KBM-7 (cell line): ENCODE measurements around the gene MTHFSD.

Experiments used
- DNase-seq: peaks from one replicate; pipeline ENCODE4 v3.0.0-alpha.2; 2015
- in situ Hi-C: fragments of 300-500 bp; cut with MboI; formaldehyde crosslinking; loops from 2 replicates; pipeline ENCODE4 v1.14.3; 2020; ENCODE audit warnings: low sequenced_read_pairs, low pct_unique_long_range_greater_than_20kb, mixed read lengths

The MTHFSD gene

DNA sequence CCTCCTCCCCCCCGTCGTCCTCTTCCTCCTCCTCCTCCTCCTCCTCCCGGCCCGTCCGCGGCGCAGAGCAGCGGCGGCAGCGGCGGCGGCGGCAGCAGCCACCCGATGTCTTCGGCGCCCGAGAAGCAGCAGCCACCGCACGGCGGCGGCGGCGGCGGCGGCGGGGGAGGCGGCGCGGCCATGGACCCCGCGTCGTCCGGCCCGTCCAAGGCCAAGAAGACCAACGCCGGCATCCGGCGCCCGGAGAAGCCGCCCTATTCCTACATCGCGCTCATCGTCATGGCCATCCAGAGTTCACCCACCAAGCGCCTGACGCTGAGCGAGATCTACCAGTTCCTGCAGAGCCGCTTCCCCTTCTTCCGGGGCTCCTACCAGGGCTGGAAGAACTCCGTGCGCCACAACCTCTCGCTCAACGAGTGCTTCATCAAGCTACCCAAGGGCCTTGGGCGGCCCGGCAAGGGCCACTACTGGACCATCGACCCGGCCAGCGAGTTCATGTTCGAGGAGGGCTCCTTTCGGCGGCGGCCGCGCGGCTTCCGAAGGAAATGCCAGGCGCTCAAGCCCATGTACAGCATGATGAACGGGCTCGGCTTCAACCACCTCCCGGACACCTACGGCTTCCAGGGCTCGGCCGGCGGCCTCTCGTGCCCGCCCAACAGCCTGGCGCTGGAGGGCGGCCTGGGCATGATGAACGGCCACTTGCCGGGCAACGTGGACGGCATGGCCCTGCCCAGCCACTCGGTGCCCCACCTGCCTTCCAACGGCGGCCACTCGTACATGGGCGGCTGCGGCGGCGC lies 44.4 kb downstream of the MTHFSD start, which contains the start of gene FOXF1:
Gene FOXF1 (plus strand): TSS at position 63 of the 797 bp plus-strand sequence. CDS start 43 bp downstream, at position 106.
- in situ Hi-C loops = loop anchor here (10.0 to 25.0 kb wide), 2 partner anchors 436 to 698 kb away; no protein-coding TSS in a partner anchor
- DNase-seq = no peak

DNA sequence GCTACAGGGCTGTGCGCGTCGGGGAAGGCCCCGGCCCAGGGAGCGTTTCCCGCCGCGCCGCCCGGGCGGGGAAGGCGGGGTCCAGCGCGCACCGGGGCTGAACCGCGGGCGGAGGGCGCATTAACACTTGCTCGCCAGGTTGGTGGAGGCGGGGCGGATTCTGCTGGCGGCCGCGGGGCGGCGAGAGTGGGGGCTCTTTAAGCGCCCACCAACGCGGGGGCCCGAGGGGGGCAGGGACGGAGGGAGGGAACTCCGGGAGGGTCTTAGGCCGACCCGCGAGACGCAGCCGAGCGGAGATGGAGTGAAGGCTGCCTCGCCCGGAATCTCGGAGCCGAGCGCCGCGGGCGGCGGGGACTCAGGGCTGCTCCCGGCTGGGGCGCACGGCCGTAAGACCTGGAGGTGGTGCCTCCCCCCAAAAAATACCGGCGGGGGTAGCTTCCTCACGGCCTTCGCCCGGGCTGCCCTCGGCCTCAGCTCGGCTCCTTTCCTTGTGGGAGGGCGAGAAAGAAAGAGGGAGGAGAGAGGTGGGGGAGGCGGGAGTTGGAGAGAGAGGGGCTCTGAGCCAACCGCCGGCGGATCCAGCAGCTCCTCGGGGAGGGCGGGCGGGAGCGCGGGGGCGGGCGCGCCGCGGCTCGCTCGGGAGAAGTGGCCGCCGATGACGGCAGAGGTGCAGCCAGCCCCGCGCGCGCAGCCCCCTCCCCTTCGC lies 45.1 kb downstream of the MTHFSD start:
- in situ Hi-C loops = loop anchor here (10.0 to 25.0 kb wide), 2 partner anchors 435 to 698 kb away; no protein-coding TSS in a partner anchor
- DNase-seq = no peak

DNA sequence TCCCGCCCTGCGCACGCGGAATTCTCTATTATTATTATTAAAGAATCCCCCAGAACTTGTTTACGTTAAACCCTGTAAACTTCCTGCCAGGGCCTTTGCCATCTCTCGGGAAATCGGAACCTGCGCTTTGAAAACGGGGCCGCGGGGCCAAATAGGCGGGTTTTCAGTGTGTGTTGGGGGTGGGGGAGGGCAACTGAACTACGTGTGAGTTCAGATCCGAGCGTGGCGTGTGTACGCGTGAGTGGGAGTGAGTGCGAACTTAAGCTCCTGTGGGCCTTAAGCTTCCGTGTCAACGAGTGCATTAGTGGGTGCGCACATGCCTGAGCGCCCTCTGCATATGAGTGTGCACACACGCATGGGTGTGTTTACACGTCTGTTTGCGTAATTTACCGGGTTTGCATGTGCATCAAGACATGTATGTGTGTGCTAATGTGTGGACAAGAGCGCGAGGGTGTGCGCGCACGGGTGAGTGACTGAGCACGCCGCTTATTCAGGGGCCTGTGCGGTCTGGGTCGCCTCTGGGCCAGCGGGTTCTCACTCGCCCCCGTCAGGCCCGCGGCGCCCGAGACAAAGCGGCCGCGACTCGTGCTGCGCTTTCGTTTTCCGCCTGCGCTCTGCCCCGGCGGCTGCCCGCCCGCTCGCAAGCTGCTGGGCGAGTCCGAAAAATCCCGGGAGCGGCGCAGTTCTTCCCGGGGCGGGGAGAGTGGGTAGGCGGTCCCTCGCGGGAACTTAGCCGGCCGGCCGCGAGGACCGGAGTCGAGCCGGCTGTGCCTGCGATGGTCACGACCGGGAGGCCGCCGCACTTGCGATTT lies 45.9 kb downstream of the MTHFSD start:
- DNase-seq = no peak
- in situ Hi-C loops = loop anchor here (25.0 kb wide), 1 partner anchor 697 kb away; no protein-coding TSS in a partner anchor

DNA sequence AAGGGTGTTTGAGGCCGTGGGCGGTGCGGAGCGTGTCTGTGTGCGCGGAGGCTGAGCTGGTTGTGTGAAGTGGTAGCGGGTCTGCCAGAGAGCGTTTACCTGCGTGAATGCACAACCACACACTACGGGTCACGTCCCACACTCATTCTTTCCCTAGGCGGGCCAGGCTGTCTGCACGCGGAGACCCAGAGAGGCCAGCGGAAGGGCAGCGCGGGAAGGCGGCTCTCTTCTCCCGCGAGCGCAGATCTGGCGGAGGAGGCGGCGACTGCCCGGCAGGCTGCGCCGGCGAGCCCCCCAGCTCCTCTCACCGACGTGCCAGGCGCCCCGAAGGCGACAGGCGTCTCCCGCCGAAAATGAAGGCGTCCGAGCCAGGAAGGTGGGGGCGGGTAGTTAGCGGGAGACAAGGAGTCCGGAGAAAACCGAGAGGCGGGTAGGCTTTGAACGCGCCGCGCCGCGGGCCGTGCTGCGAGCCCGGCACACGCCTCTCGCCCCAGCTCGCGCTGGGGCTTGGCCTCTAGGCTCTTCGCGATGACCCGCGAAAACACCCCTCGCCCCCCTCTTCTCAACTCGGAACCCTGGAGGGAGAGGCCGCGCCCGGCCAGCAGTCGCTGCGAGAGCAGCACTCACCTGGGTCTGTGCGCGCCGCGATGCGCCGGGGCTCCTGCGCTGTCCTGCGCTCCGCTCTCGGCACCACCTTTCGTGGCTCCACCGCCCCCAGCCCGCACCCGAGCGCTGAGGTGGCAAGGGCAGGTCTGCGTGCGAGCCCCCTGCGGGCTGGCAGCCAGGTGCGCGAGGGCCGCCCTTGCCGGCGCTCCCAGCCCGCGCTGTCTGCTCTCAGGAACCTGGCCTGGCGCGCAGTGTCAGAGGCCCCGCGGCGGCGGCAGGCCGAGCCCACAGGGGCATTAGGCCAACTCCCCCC lies 46.7 kb downstream of the MTHFSD start:
- in situ Hi-C loops = loop anchor here (25.0 kb wide), 1 partner anchor 696 kb away; no protein-coding TSS in a partner anchor
- no peak for DNase-seq

DNA sequence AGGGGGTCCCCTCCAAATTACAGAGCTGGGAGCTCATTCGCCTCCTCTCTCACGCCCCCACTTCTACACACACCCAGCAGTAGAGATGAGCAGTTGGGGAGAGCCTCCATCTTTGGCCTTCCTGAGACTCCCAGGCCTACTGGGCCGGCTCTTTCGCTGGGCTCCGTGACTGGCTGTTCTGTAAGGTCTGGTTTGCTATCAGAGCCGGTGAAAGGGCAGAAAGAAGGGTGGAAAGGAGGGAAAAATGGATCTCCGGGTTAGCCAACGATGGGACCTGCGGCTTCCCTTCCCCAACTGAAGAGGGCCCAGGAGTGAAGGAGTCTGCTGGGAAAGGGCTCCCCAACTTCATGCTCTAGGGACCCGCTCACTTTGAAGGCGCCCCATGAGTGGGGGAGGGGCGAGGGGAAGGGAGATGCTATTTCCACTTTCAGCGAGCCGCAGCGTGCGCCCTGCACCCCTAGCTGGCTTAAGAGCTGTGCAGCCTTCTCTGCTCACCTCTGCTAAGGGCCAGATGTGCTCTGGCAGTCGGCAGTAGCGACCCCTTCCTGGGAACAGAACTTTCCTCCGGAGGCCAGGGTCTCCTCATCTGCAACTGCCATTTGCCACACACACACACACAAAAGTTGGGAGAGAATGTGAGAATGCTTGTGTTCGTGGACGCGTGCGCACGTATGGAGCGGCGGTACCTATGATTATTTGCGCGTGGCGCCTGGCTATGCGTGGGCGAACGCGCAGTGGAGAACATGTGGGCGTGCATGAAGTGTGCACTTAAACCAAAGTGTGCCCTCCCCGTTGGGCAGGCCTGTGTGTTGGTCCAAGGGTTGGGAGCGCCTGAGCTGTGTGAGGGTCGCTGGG lies 47.6 kb downstream of the MTHFSD start:
- no peak for DNase-seq
- in situ Hi-C loops = loop anchor here (25.0 kb wide), 1 partner anchor 695 kb away; no protein-coding TSS in a partner anchor

DNA sequence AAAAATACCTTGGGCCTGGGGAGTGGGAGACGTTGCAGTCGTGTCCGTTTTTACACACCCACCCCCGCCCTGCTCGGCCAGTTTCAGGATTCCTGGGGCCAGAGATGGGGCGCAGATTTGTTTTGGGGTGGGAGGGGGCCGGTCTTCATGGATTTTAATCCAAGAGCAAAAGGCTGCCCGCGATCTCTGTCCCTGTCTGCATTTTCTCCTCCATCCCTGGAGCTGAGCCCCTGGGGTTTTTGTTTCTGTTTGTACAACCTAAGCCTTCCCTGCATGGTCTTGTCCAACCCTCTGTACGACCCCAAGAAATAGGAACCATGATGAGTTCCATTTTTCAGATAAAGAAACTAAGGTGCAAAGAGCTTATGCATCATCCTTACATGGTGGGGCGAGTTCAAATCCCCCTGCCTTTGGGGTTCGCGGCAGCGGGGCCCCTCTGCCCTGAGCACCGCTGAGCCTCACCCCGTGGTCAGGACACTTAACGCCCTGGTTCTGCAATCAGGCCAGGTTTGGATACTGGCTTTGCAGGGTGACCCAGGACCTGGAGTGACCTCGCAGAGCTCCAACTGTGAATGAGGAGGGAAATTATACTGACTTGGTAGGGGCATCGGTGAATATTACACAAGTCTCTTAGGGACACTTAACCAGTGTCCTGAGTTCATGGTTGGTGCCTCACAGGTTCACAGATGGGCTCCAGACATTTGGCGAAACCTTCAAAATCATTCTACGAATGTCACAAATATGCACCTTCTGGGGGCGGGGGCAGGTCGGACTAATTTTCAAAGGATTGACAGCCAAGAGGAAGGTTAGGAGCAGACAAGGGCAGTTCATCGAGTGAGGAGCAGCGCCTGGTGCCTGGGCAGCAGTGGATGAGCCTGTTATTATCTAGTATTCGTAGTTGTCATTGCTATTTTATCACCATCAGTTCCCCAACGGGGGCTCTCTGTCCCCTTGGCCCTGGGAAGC lies 48.9 kb downstream of the MTHFSD start:
- DNase-seq = no peak
- in situ Hi-C loops = loop anchor here (25.0 kb wide), 1 partner anchor 694 kb away; no protein-coding TSS in a partner anchor

DNA sequence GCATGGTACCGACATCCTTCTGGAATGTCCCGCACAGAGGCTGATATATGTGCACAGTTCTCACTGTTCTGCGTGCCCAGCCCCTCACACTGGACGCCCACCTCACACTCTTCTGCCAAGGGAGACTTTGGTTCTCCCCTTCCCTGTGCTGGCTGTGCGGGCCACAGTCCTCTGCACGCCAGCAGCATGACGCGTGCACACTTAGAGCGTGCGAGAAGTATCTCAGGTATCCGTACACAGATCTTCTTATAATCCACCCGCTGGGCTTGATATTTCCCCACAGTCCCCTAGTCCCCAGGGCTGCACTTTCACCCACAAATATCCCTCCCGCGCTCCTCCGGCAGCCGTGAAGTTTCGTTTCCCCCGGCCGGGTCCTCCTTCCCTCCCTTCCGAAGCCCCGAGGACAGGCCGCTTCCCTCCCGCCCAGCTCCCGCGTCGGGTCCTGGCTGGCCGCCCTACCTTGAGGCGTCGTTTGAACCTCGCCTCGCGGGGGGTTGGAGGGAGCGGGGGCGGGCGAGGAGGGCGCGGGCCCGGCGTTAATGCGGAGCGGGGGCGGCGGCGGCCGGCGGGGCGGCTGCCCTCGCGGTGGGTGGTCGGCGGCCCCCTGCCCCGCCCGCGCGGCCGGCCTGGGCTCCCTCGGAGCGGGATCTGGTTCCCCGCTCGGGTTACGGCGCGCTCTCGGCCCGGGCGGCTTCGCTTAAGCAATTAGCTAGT lies 49.7 kb downstream of the MTHFSD start:
- in situ Hi-C loops = loop anchor here (25.0 kb wide), 1 partner anchor 693 kb away; no protein-coding TSS in a partner anchor
- DNase-seq = no peak

DNA sequence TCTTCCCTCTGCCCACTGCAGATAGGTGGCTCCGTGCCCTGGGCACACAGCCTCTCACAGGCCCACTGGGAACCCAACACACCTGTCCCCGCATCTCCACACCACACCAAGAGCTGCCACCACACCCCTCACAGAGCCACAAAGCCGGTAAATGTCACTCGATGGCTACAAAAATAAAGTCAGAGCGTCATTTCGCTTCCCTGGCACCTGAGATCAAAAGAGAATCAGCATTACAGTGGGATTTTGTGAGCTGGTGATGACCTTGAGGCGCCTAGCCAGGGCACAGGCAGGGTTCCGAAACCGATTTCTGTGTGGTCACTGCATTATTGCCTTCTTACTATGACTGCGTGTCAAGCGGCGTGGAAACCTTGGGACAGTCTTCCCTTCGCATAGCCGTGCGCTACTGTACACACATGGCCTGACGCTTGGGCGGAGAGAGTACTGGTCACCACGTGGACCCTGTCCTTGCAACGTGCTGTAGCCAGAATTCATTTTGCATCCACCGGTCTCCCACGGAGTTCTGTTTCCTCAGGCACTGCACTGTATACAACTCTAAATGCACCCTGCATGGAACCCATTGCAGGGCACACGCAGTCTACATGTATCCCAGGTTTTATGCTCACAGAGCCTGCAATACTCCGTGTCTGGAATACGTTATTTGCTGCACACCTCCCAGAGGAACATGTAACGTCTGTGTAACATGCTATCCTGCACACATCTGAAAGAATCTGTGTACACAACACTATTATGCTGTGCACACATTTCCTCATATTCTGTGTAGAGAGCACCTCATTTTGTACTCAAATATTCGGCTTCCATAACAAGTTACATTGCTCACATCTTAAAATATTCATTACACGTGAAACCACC lies 50.5 kb downstream of the MTHFSD start:
- DNase-seq = no peak
- in situ Hi-C loops = loop anchor here (25.0 kb wide), 1 partner anchor 692 kb away; no protein-coding TSS in a partner anchor

DNA sequence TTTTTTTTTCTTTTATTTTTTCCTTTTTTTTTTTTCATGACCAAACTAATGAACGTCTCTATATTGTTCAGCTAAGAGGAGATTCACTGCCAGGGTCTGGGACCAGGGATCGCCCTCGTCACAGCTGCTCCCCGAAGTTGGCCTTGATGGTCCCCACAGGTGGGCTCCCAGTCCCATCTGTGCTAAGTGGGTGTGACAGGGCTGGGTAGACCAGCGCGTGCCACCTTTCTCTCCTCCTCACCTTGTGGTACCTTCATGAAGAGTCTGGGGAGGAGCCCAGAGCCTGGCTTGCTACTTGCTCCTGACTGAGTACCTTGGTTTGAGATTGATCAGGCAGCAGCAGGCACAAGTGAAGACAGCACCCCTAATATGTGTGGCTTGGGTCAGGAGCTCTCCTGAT lies 51.2 kb downstream of the MTHFSD start:
- in situ Hi-C loops = loop anchor here (25.0 kb wide), 1 partner anchor 692 kb away; no protein-coding TSS in a partner anchor
- DNase-seq = no peak

DNA sequence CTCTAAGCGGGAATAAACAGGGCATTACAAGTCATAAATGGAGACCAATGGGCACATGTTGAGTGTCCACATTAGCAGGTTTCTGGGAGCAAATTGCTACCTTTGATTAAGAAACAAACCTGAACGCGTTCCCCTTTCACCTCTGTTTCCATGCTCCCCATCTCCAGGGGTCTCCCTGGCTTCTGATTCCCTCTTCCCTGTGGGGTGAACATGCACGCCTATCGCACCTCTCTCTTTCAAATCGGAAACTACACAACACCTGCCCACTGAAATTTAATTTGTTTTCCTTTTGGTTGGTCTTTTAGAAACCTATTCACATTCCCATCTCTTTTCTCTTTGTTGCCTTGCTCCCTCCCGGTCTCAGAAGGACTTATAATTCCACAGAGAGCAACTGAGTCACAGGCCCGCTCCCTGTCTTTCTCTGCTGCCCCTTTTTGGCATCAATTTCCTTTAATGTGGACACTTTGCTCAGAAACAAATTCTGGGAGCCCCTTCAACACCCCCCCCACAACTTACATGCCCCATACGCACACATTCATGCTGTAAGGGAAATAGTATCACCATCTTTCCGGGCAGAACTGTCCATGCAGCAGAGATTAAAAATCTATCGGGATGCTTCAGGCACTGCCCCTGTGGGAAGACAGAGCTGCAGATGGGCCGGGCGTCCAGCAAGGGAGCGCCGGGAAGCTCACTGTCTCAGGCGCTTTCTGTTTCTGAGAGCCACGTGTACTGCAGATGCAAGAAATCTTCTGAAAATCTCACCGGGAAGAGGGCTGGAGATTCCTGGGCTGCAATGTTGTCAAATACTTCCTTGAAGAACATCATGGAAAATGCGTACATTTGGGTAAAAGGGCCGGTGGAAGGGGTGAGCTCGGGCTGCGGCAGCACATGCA lies 51.9 kb downstream of the MTHFSD start:
- in situ Hi-C loops = loop anchor here (25.0 kb wide), 1 partner anchor 691 kb away; no protein-coding TSS in a partner anchor
- no peak for DNase-seq

DNA sequence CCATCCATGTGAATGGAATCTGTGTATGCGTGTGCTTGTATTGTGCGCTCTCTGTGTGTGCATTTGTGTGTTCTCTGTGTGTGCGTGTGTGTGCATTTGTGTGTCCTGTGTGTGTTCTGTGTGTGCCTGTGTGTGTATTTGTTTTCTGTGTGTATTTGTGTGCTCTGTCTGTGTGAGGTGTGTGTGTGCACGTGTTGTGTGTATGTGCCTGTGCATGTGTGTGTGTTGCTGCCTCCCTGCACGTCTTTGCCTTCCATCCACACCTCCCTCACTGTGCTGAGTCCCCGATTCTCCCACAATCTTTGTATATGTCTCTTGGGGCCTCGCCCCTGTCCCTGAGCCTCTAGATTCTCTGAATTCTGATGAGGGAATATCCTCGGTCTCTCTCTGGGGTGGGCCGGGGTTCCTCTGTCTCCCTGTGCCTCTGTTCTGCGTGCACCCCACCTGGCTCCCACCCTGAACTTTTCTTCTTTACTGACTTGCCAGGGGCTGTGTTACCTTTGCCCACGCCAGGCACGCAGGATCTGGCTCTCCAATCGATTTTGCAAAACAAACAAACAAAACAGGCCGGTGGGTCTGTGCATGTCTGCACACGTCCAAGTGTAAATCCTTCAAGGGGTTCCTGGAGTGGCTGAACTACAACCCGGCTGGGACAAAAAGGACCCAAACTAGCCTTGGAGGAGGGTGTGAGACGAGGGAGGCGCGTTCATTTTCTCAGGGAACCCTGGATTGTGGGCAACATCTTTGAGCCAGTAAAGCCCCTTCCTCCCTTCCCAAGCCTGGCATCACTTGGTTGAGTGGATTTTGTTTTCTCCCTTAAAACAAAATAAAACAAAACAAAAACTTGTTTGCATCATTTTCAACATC lies 52.8 kb downstream of the MTHFSD start:
- in situ Hi-C loops = loop anchor here (25.0 kb wide), 1 partner anchor 690 kb away; no protein-coding TSS in a partner anchor
- DNase-seq = no peak

DNA sequence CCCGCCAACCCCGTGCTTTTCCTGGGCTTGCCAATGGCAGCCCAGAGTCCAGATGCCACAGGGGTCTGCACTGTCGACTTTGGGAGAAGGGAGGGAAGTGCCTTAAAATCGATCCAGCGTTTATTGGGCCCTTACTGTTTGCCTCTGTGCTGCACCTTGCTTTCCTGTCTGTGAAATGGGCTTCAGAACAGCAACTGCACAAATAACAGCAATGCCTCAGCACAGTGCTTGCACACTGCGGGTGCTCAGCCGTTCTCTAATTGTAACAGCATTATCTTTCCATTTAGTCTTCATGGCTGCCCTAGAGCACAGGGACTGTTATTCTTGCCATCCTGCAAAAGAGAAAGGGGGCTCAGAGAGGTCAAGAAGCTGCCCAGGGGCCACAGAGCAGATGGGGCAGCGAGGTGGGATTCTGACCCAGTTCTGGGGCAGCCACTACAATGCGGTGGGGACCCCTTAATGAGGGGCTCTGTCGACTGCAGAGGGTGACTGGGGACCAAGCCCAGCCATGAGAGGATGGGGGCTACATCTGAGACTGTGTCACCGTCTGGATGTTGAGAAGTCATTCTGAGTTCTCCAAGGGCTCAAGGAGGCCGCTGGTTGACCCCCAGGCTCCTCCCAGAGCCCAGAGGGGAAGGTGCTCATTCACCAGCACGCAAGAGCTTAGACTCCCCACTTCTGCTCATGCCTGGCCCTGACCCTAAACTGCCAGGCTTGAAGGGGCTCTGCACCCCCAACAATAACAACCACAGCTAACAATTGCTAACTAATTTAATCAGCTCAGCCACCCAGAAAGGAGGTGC lies 54.1 kb downstream of the MTHFSD start:
- in situ Hi-C loops = loop anchor here (25.0 kb wide), 1 partner anchor 689 kb away; no protein-coding TSS in a partner anchor
- no peak for DNase-seq
